ENCODE data around the gene BEST3.
A peak's percentile ranks its signal among the peaks of the same experiment; 100 is the strongest.
"Not testable (repeated sequence)": the region's sequence is repeated elsewhere in the genome, so short reads cannot be mapped to it uniquely, and the experiment has no call there.

The BEST3 gene

DNA sequence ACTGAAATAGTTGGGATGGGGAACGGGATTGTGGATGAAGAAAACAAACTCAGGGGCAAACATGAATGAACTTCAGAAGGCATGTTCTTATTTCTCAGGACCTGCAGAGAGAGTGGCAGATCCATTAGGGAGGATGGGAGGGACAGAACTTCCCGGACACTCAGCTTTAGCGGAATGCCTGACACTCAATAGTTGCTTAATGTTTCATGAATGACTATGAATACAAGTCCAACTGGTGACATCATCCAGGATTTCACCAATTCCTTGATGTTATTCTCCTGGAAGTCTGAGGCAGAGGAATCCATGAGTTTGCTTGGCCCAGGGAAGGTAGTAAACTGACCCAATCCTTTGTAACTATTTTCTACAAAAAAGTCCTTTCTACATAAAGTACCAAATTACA, 50.6 kb downstream of the BEST3 start:
- DNase-seq (ENCODE audit: low spot score): peak; percentile 35

DNA sequence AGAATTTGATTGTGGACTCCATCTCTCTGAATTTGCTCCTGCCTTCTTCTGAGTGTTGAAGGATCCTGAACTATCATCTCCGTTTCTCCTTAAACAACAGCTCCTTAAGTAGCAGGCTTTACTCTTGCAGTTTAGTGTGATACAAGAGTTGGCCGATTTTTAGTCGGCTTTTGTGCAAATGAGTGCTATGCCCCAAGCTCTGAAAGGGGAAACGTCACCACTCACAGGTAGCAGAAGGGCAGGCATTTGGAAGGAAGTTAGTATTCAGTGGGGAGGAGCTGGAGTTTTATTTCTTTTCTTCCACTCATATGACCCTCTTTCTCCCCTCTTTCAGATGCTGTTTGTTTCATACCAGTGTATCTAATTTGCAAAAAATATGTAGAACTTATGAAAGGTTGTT, 51.9 kb downstream of the BEST3 start:
- DNase-seq (ENCODE audit: low spot score): no peak

DNA sequence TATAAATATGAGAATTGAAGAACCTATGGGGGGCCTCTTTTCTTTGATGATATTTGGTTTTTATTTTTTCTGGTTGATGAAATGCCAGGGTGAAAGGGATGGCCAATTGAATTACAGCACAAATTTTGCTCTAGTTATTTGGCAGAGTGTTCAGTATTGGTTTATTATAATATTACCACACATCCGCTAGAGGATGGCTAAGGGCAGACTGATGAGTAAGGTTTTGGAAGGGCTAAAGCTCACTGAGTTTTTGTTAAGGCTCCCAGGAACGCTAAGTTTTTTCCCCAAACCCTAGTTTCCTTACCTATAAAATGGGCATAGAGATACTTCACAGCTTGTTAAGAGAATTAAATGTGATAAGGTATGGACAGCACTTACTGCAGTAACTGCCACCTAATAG, 54.1 kb downstream of the BEST3 start:
- peak; percentile 17 for DNase-seq (ENCODE audit: low spot score)

DNA sequence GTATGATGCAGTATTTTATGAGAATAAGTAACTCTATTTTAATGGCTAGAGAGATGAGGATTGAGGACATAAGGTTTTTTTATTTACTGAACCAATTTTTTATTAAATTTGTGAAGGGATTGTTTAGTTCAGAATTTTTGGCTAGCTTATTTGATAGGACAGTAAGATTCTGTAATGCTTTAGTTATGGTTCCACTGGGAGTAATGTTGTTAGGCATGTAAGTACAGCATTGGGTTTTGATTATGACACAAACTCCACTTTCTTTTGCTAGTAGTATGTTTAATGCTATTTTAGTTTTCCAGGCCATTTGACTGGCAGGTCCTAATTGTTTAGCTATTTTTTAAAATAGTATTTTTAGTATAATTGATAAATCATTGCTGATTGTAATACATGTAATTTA, 54.6 kb downstream of the BEST3 start:
- no peak for DNase-seq (ENCODE audit: low spot score)

DNA sequence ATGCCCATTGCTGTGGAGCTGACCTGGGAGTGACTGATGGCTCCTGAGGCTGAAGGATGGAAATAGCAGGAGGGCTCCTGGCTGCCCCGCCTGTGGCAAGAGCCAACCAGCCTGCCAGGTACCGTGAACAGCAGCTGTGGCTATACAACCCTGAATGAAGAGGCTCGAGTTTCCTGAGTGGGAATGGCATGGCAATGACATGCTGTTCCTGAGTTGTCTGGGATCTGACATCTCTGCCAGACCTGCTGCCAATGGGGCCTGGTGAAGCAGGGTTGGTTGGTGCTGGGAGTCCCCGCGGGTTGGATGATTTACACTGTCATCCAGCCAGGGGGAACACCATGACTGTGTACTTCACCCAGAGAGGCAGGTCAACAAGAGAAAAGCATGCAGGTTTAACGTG, 56.6 kb downstream of the BEST3 start:
- no peak for DNase-seq (ENCODE audit: low spot score)

DNA sequence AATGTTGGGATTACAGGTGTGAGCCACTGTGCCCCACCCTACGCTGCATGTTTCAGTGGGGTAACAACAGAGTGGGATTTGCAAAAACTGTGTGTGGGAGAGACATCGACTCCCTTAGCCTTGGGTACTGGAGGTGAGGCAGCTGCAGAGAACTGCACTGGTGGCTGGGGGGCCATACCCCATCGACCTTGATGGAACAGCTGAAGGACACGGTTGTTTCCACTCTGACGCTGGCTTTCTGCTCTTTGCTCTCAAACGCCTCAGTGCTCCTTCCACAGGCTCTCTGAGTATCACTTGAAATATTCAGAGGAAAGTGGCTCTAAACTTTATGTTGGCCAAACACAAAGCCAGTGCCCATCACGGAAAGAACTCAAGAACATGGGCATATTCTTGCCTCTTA, 57.6 kb downstream of the BEST3 start:
- DNase-seq (ENCODE audit: low spot score): no peak

DNA sequence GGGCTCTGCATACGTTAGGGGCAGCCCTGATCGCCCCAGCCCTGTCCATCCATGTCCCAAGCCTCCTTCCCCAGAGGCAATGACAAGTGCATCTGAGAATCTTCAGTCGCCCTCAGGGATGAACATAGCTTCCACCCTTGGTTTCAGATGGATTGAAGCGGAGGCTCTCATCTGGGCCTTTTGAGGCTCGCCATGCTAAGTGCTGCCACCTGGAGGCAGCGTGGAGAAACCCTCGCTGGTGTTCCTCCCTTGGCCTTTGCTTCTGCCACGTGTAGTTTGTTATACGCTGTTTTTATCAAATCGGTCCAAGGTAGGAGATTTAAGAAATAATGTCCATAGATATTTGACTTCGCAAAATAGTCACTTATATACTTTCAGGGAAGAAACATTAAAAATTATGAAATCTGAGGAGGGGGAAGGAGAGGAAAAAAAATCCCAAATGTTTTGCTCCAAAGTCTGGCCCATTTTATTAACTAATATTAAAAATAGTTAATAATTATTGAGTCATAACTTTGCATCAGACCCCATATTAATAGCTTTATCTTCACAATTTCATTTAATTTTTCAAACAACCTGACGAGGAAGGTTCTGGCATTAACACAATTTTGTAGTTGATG, 59.6 kb downstream of the BEST3 start:
- peak; percentile 83 for DNase-seq (ENCODE audit: low spot score)

DNA sequence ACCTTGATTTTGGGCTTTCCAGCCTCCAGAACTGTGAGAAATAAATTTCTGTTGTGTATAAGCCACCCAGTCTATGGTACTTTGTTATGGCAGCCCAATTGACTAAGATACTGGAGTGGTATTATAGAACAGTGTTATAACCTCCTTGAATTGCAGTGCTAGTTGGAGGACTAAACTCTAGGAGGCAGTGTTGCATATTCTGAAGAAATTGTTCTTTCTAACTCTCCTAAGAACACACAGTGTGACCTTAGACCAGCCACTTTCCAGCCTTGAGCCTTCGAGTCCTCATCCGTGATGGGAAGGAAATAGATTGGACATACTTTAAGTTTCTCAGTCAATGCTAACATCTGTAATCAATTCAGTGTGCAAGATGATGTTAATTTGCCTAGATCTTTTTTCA, 66.0 kb downstream of the BEST3 start:
- DNase-seq (ENCODE audit: low spot score): no peak

DNA sequence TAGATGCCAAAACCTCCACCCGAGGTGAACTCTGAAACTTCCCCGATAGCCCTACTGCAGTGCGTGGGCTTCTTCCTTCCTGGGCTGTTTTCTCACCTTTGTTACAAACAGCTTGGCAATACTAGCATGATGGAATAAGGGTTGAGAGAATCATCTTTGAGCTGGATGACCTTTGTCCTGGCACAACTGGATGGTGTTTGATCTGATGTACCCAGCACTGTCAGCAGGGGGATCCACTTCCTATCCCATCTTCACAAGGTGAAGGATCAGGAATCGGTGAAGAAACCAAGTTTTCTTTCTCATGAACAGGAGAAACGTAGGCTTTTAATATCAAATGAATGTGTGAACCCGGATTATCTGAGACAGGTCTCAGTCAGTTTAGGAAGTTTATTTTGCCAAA, 68.9 kb downstream of the BEST3 start:
- no peak for DNase-seq (ENCODE audit: low spot score)

DNA sequence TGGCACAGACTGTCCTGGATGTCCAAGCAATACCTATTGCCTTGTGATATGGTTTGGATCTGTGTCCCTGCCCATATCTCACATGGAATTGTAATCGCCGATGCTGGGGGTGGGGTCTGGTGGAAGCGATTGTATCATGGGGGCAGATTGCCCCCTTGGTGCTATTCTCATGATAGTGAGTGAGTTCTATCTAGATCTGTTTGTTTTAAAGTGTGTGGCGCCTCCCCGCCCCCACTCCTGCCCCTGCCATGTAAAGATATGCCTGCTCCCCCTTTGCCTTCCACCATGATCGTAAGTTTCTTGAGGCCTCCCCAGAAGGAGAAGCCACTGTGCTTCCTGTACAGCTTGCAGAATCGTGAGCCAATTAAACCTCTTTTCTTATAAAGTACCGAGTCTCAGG, 71.6 kb downstream of the BEST3 start:
- no peak for DNase-seq (ENCODE audit: low spot score)

DNA sequence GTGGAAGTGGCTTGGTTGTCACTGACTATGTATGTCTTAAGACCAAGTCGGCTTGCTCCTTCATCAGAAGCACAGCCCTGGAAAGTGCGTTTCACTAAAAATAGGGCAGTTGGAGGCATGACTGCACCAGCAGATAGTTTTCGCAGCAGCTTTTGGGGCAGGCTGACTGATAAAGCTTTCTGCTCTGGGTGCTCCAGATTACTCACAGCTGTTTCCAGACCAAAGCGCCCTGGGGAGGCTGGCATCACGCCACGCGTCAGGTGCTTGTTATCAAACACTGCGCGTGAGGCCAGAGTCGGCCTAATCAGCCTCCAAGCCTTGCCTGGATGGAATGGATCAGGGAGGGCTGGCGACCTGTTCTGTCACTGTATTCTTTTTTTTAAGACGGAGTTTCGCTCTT, 75.1 kb downstream of the BEST3 start:
- DNase-seq (ENCODE audit: low spot score): peak; percentile 21

DNA sequence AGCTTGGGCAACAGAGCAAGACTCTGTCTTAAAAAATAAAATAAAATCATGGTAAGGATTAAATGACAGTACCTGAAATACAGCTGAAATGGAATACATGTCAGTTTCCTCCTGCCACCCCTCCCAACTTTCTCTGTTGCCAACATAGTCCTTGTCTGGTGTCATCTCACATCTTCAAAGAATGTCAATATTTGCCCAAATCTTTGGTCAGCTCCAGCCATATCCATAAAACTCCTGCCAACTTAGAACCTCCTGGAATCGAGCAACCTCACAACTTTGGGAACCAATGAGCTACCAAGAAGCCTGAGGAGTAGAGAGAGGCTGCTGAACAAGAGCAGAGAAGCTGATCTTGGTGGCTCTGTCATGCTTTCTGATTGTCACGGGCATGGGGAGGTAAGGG, 77.6 kb downstream of the BEST3 start:
- DNase-seq (ENCODE audit: low spot score): no peak

DNA sequence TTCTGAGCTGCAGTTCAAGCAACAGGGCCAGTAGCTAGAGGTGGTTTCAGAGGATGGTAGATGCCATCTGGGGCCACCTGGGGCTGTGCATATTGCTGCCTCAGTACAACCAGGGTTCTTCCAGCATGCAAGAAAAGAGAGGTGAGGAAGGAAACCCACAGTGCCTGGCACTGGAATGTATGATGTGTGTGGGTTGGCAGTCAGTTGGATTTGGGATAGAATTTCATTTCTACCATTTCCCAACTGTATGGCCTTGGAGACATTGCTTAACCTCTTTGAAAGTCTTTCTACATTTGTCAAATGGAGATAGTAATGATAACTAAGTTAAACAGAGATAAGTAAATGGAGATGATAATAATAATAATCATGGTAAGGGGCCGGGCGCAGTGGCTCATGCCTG, 78.2 kb downstream of the BEST3 start:
- DNase-seq (ENCODE audit: low spot score): no peak

DNA sequence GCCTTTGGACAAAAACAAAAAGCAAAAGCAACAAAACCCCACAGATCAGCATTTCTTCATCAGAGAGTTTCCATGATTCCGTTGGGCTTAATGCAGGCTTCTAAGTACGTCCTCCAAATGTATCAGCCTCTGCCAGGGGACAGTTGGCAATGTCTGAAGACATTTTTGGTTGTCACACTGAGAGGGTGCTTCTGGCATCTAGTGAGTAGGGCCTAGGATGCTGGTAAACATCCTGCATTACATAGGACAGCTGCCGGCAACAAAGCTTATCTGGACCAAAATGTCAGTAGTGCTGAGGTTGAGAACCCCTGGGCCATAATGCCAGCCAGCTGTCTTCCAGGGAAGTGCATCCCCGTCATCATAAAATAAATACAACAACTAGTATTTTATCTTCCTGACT, 79.0 kb downstream of the BEST3 start:
- DNase-seq (ENCODE audit: low spot score): no peak

DNA sequence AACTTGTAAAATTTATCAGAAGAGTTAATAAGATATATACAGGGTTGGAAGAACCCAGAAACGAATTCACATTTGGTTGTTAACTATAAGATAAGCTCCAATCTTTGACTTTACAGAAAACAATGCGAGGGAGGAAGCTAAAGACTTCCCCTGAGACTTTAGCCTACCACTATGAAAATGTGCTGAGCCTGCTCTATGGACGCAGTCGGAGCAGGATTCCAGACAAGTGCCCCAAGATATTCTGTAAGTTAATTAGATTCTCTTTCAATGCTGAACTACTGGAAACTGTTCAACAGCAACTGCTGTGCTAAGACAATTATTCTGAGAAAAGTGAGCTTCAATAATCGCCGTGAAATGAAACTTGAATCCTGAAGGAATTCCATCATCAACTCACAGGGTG, 80.1 kb downstream of the BEST3 start:
- DNase-seq (ENCODE audit: low spot score): no peak

DNA sequence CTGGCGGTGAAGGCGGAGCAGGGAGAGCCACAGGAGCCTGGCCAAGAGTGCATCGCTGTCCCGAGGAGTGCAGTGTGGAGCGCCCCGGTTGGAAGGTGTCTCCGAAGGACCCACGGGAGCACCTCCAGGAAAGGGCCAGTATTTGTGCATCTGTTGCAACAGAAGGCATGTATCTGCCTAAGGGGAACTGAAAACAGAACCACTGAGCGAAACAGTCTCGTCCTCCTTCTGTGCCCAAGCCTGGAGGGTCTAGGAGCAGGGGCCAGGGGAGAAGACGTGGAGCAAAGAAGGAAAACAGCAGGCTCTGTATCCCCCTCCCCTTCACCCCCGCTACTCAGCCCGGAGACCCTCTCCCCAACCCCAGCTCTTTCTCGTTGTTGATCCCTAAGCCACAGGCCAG, 83.1 kb downstream of the BEST3 start:
- no peak for DNase-seq (ENCODE audit: low spot score)

DNA sequence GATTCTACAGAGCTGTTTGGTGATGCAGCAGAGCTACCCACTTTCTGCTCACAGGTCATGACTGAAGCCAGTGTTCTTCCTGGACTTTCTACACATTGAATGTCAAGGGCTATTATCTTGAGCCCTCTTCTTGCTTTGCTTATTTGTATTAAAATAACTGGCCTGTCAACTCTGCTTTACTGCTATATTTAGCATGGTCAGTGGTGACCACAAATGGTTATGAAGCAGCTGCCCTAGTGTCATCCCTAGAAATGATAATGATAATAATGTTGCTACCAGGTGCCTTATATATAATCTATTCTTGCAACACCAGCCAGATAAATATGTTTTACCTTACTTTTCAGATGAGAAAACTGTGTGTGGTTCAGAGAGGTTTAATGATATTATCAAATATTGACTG, 85.8 kb downstream of the BEST3 start:
- no peak for DNase-seq (ENCODE audit: low spot score)

DNA sequence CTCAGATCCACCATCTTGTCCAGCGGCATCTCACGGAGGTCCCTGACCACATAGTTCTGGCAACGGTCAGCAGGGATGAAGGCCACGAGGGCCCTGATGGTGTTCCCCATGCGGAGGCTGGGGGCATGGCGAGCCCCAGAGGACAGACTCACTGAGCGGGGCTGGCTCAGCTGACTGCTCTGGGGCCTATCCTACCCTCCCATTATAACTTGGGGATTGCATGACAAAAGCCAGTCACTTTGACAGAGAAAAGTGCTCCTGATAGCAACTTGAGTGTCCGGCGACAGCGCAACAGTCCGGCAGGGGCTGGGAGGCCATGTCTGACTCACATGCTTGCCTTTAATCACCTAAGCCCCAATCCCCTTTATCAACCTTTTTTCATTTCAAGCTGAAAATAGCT, 88.4 kb downstream of the BEST3 start, which contains the start of gene LRRC10:
Gene LRRC10, minus strand, starts transcription at position 179 of the 400 bp plus-strand sequence. Its CDS starts 69 bp downstream, at position 110.
- no peak for DNase-seq (ENCODE audit: low spot score)

DNA sequence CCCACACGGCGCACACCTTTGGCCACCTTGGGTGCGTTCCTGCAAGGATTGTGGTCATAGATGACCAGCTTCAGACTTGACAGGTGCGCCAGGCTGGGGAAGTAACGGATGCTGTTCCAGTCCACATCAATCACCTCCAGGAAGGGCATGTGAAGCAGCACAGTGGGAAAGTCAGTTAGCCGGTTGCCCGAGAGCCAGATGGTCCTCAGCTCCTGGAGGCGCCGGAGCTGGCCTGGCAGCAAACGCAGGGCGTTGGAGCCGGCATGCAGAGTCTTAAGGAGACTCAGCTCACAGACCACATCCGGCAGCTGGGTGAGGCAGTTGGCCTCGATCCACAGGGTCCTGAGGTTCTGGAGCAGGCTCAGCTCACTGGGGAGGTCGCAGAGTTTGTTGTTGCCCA, 89.0 kb downstream of the BEST3 start:
- no peak for DNase-seq (ENCODE audit: low spot score)

DNA sequence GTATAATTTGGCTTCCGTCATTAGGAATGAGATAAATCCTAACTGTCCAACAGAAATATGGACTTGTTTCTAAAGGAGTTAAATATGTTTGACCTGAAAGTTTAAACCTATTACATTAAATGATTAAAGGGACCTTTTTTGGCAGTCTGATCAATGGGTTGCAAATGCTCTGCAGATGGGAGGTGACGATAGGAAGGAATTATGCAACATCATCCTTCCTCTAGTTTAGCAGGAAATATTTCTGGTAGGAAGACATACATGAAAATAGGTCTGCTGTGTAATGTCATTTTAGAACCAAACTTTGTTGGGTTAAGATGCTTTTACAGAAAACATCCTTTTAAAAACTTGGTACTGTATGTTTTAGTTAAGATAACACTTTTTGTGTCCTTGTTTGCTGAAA, 91.0 kb downstream of the BEST3 start:
- no peak for DNase-seq (ENCODE audit: low spot score)

DNA sequence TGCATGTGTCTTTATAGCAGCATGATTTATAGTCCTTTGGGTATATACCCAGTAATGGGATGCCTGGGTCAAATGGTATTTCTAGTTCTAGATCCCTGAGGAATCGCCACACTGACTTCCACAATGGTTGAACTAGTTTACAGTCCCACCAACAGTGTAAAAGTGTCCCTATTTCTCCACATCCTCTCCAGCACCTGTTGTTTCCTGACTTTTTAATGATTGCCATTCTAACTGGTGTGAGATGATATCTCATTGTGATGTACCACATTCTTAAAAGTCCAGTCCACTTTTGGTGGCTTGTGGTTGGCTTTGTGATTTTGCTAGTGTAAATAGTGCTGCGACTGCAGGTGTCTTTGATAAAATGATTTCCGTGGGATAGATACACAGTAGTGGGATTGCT, 94.8 kb downstream of the BEST3 start:
- DNase-seq (ENCODE audit: low spot score): not testable (repeated sequence)

Data from AG08396 (cell line).